ENCODE results near the gene KCTD14. TPM values are rescaled to one million over a fixed set of nuclear protein-coding genes. Genes with fewer than 3 reads are reported as not detected.

The KCTD14 gene
- total and polyA plus RNA-seq, 12 donors: 9.5 to 84.7 (median 27.8) TPM

- Histone ChIP-seq H3K27me3 (no peaks in the 10 kb centered on the region), H3K4me1 (replicated peaks in 1 of 2) (peaks cover 21 to 26% of the 10 kb centered on the region in 2 donors), H3K4me3 (no peak overlapping the region), H3K9me3 (replicated peaks in 1 of 3) (no peaks in the 10 kb centered on the region), H3K36me3 (replicated peaks in 1 of 2) (peaks cover 0 to 24% of the 10 kb centered on the region in 2 donors), H3K27ac (no peak overlapping the region)
- TF ChIP-seq POLR2A (IDR thresholded peaks at IDR 0.05) (no peak), CTCF (IDR thresholded peaks at IDR 0.05) (no peak)
- intact Hi-C loops (cut with DNase I): no loop called here
- no peak for DNase-seq
- 91 to 100% (median 94%) methylated on average over 2 of the region's 2 CpGs for WGBS, 4 donors
Observed at GRCh38 chr11:78065203-78065602, 42.1 kb upstream of the KCTD14 start.

- H3K36me3 ChIP-seq (replicated peaks in 1 of 2): peaks cover 0 to 11% of the 10 kb centered on the region in 2 donors
- intact Hi-C loops (cut with DNase I): no loop called here
- H3K9me3 ChIP-seq (replicated peaks in 1 of 3): no peaks in the 10 kb centered on the region
- H3K27ac ChIP-seq: peak within 1 kb of the TSS in 4 of 5 donors; percentile 18 to 80 (median 36)
- DNase-seq: peak in 4 of 7 donors; percentile 35 to 78 (median 76)
- TF ChIP-seq CTCF (IDR thresholded peaks at IDR 0.05) (no peak), POLR2A (IDR thresholded peaks at IDR 0.05) (no peak)
- WGBS, 4 donors: 80 to 87% (median 84%) methylated on average over 6 to 14 of the region's 14 CpGs
- H3K27me3 ChIP-seq: no peaks in the 10 kb centered on the region
- H3K4me3 ChIP-seq: no peak within 1 kb of the TSS
- H3K4me1 ChIP-seq (replicated peaks in 1 of 2): peaks cover 21 to 26% of the 10 kb centered on the region in 2 donors
Observed at GRCh38 chr11:78063440-78064181, 40.5 kb upstream of the KCTD14 start, which contains the start of gene THRSP. Gene THRSP (plus strand): TSS chr11:78063861. CDS start chr11:78063882, 21 bp downstream.

- Histone ChIP-seq H3K9me3 (replicated peaks in 1 of 3) (no peaks in the 10 kb centered on the region), H3K4me3 (no peak overlapping the region), H3K4me1 (replicated peaks in 1 of 2) (peaks cover 21 to 26% of the 10 kb centered on the region in 2 donors), H3K36me3 (replicated peaks in 1 of 2) (peaks cover 0 to 4% of the 10 kb centered on the region in 2 donors), H3K27me3 (no peaks in the 10 kb centered on the region), H3K27ac (peak overlapping the region in 3 of 5 donors; percentile 18 to 80 (median 19))
- DNase-seq: no peak
- TF ChIP-seq CTCF (IDR thresholded peaks at IDR 0.05) (no peak), POLR2A (IDR thresholded peaks at IDR 0.05) (no peak)
- 57 to 72% (median 67%) methylated on average over 2 of the region's 2 CpGs for WGBS, 4 donors
- intact Hi-C loops (cut with DNase I): no loop called here
Observed at GRCh38 chr11:78062671-78063070, 39.6 kb upstream of the KCTD14 start.

- no peak overlapping the region for H3K4me3 ChIP-seq
- peak in 5 of 7 donors; percentile 28 to 60 (median 43) for DNase-seq
- WGBS, 4 donors: 30 to 48% (median 39%) methylated on average over 4 of the region's 4 CpGs
- no peaks in the 10 kb centered on the region for H3K36me3 ChIP-seq (replicated peaks in 1 of 2)
- no peak for TF ChIP-seq POLR2A (IDR thresholded peaks at IDR 0.05)
- TF ChIP-seq CTCF (IDR thresholded peaks at IDR 0.05): no peak
- no peaks in the 10 kb centered on the region for H3K27me3 ChIP-seq
- intact Hi-C loops (cut with DNase I): no loop called here
- peak overlapping the region; percentile 54 to 87 (median 66) for H3K27ac ChIP-seq
- H3K4me1 ChIP-seq (replicated peaks in 1 of 2): peaks cover 21 to 26% of the 10 kb centered on the region in 2 donors
- H3K9me3 ChIP-seq (replicated peaks in 1 of 3): no peaks in the 10 kb centered on the region
Observed at GRCh38 chr11:78061921-78062311, 38.8 kb upstream of the KCTD14 start.

Data from adrenal gland (tissue), 12 donors.